ENCODE results near the gene MRTFA. TPM values are rescaled to one million over a fixed set of nuclear protein-coding genes. Genes with fewer than 3 reads are reported as not detected.

MRTFA gene
- total and polyA plus RNA-seq, 9 of the 15 experiments (the other 6 are each of a cell fraction or from before 2014, with no cell fraction given), result 0.84 to 21.1 (median 3.7) TPM

DNA sequence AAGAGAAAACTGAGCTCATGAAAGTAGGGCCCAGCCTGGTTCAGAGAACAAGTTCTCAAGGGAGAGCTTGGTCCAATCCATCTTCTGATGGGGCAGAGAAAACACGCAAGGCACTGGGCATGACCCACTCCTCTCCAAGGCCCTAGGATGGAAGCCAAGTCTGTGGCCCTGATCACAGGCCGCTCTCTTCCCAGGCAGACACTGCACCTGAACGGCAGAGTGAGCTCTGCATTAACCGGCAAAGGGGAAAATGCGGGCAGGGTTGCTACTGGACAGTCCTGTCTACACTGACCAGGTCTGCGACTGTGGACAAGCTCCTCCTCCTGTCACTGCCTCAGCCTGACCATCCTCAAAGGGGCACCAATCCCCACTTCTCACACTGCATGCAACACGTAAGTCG lies 216.8 kb downstream of the MRTFA start:
- ChIA-PET CTCF (ENCODE audit: low intra/inter-chr PET ratio) (no interaction called here), POLR2A (interaction anchor here (0.6 to 1.7 kb wide), 3 partner anchors 9 to 17 kb away, joined by 3 to 8 read pairs (median 5); no protein-coding TSS in a partner anchor)
- Histone ChIP-seq H3K79me2 (ENCODE audit: control insufficient read depth, insufficient read depth, low read length) (no peaks in the 10 kb centered on the region), H3K9ac (ENCODE audit: insufficient read depth in 1 of 2, low read depth in 2 of 2, low read length in 2 of 2) (no peak overlapping the region), H3K4me2 (ENCODE audit: insufficient read depth, low read length) (no peak overlapping the region), H3K27ac (ENCODE audit: extremely low read depth, low read depth, low read length) (no peak overlapping the region), H3K4me3 (no peak overlapping the region), H3K36me3 (ENCODE audit: control insufficient read depth, insufficient read depth, low read length) (peaks cover 33% of the 10 kb centered on the region; the same call in 1 of the 3 replicates), H3K4me1 (replicated peaks in 1 of 2; ENCODE audit: control insufficient read depth in 2 of 2, insufficient read depth in 2 of 2, low read length in 2 of 2) (peaks cover 0 to 6% of the 10 kb centered on the region in 2 experiments; a peak in 2 of 5 replicates), H3K9me1 (ENCODE audit: control insufficient read depth, insufficient read depth, low read length) (no peaks in the 10 kb centered on the region), H3K27me3 (ENCODE audit: control insufficient read depth in 2 of 2, insufficient read depth in 2 of 2, low read length in 2 of 2) (no peaks in the 10 kb centered on the region), H2AFZ (ENCODE audit: low read depth, low read length) (no peak overlapping the region), H3K9me3 (replicated peaks; ENCODE audit: control insufficient read depth, insufficient read depth, low read depth, low read length) (no peaks in the 10 kb centered on the region), H4K20me1 (replicated peaks; ENCODE audit: control insufficient read depth, insufficient read depth, low read length) (no peaks in the 10 kb centered on the region)
- in situ Hi-C loops (cut with MboI), result no loop called here
- no peak for FAIRE-seq
- ATAC-seq, result no peak
- 97% methylated on average over 5 of the region's 8 CpGs for WGBS (ENCODE audit: insufficient coverage, low coverage, missing lambda C conversion rate)
- DNase-seq (ENCODE audit: extremely low read depth in 1 of 4, low spot score in 3 of 4), result no peak
- no TSS peak for BruUV-seq (replicated peaks)
- intact Hi-C loops (cut with micrococcal nuclease), result no loop called here
- TF ChIP-seq HMG20A (CRISPR knock-in tag; conservative IDR thresholded peaks at IDR 0.05) (no peak), PRMT5 (CRISPR knock-in tag; IDR thresholded peaks at IDR 0.05) (no peak), NCOA2 (IDR thresholded peaks at IDR 0.05; ENCODE audit: partially characterized antibody in 2 of 2) (no peak), HDAC8 (tag; IDR thresholded peaks at IDR 0.05) (no peak), HOXB6 (CRISPR knock-in tag; IDR thresholded peaks at IDR 0.05; ENCODE audit: borderline replicate concordance) (no peak), ZNF277 (CRISPR knock-in tag; IDR thresholded peaks at IDR 0.05; ENCODE audit: borderline replicate concordance) (no peak), STAT6 (CRISPR knock-in tag; IDR thresholded peaks at IDR 0.05) (no peak), RBM25 (IDR thresholded peaks at IDR 0.05; ENCODE audit: low read depth, low read length, severe bottlenecking) (no peak)
- TF ChIP-seq, protein P1, sequence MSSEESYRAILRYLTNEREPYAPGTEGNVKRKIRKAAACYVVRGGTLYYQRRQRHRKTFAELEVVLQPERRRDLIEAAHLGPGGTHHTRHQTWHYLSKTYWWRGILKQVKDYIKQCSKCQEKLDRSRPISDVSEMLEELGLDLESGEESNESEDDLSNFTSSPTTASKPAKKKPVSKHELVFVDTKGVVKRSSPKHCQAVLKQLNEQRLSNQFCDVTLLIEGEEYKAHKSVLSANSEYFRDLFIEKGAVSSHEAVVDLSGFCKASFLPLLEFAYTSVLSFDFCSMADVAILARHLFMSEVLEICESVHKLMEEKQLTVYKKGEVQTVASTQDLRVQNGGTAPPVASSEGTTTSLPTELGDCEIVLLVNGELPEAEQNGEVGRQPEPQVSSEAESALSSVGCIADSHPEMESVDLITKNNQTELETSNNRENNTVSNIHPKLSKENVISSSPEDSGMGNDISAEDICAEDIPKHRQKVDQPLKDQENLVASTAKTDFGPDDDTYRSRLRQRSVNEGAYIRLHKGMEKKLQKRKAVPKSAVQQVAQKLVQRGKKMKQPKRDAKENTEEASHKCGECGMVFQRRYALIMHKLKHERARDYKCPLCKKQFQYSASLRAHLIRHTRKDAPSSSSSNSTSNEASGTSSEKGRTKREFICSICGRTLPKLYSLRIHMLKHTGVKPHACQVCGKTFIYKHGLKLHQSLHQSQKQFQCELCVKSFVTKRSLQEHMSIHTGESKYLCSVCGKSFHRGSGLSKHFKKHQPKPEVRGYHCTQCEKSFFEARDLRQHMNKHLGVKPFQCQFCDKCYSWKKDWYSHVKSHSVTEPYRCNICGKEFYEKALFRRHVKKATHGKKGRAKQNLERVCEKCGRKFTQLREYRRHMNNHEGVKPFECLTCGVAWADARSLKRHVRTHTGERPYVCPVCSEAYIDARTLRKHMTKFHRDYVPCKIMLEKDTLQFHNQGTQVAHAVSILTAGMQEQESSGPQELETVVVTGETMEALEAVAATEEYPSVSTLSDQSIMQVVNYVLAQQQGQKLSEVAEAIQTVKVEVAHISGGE (CRISPR knock-in tag; IDR thresholded peaks at IDR 0.05), result no peak
- TF ChIP-seq, protein P2, sequence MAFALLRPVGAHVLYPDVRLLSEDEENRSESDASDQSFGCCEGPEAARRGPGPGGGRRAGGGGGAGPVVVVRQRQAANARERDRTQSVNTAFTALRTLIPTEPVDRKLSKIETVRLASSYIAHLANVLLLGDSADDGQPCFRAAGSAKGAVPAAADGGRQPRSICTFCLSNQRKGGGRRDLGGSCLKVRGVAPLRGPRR (CRISPR knock-in tag; IDR thresholded peaks at IDR 0.05), result no peak
